Inflammatory macrophage treated with lipopolysaccharide for 4 hours (primary cell): Measurements from ENCODE around the gene PIM1.

Experiments
- DNase-seq: peaks from one replicate; pipeline ENCODE4 v3.0.0-alpha.2; 2020

Gene PIM1

GRCh38 chr6:37138856-37139229 is 31.1 kb upstream of the PIM1 start:
- DNase-seq, result no peak

- no peak for DNase-seq
Measured at GRCh38 chr6:37139230-37139962, 30.6 kb upstream of the PIM1 start.

- no peak for DNase-seq
Measured at GRCh38 chr6:37140145-37140544, 29.8 kb upstream of the PIM1 start.

GRCh38 chr6:37141281-37142049 is 28.5 kb upstream of the PIM1 start:
- DNase-seq, result peak; percentile 41

- no peak for DNase-seq
Measured at GRCh38 chr6:37142050-37142614, 27.8 kb upstream of the PIM1 start.

- DNase-seq, result no peak
Measured at GRCh38 chr6:37143585-37143984, 26.4 kb upstream of the PIM1 start.

GRCh38 chr6:37145443-37145842 is 24.5 kb upstream of the PIM1 start:
- no peak for DNase-seq

GRCh38 chr6:37146735-37147157 is 23.2 kb upstream of the PIM1 start:
- no peak for DNase-seq

GRCh38 chr6:37149745-37150144 is 20.2 kb upstream of the PIM1 start:
- no peak for DNase-seq

GRCh38 chr6:37150314-37150713 is 19.6 kb upstream of the PIM1 start:
- DNase-seq, result peak; percentile 54

GRCh38 chr6:37155394-37156312 is 14.3 kb upstream of the PIM1 start:
- no peak for DNase-seq

GRCh38 chr6:37158508-37158907 is 11.4 kb upstream of the PIM1 start:
- no peak for DNase-seq

GRCh38 chr6:37160922-37161778 is 8.8 kb upstream of the PIM1 start:
- peak; percentile 84 for DNase-seq

GRCh38 chr6:37162740-37163139 is 7.2 kb upstream of the PIM1 start:
- DNase-seq, result no peak

- no peak for DNase-seq
Measured at GRCh38 chr6:37168163-37168758, 1.7 kb upstream of the PIM1 start.

- peak; percentile 81 for DNase-seq
Measured at GRCh38 chr6:37168811-37169495, 999 bp upstream of the PIM1 start.

GRCh38 chr6:37170273-37171200 is 585 bp downstream of the PIM1 start:
- DNase-seq, result peak; percentile 59

GRCh38 chr6:37171201-37171969 is 1.4 kb downstream of the PIM1 start:
- DNase-seq, result no peak
